ENCODE results near the gene FOXJ1.
A peak's percentile ranks its signal among the peaks of the same experiment; 100 is the strongest.

Gene FOXJ1

DNA sequence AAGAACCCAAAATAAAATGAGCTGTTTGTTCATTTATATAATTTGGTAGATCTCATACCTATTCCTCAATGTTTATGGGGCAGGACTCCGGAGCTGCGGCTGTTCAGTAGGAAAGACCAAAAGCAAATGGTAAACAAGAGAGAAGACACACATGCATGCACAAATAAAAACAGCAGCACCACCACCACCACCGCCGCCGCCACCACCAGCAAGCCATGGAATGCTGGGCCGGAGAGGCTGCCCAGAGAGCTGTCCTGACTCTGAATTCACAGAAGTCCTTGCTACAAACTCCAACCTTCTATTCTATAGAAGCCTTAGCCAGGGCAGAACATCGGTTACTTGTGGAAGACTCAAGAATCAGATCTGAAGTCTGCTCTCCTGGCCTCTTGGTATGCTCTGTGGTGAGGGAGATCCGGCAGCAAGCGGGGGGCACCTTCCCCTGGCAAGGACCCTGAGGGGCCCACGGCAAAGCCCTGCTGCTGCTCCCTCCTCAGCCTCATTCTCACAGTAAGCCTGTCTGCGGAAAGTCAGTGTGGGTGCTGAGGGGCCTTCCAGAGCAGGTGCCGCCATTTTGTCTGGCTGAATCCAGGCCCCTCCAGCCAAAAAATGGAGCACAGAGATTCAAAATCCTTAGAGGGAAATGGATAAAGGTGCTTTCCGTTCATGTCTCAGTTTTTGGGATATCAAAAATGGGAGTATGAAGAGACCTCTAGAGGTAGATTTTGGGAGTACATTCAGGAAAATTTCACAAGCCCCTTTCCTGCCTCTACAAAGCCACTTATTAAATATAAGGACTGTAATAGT, 6.4 kb upstream of the FOXJ1 start:
- ChIA-PET POLR2A (interaction anchor here (0.5 kb wide), 1 partner anchor 126 kb away, joined by 3 read pairs; no protein-coding TSS in a partner anchor), CTCF (interaction anchor here (0.6 to 2.5 kb wide), 11 partner anchors 11 to 132 kb away, joined by 3 to 13 read pairs (median 4); no protein-coding TSS in a partner anchor)
- TF ChIP-seq ZNF580 (tag by site-specific recombination; IDR thresholded peaks at IDR 0.05) (no peak), BCL11B (tag by site-specific recombination; IDR thresholded peaks at IDR 0.05; ENCODE audit: low read depth) (no peak), ZSCAN16 (tag by site-specific recombination; IDR thresholded peaks at IDR 0.05) (no peak), ZNF239 (tag by site-specific recombination; IDR thresholded peaks at IDR 0.05) (no peak), MYNN (tag by site-specific recombination; IDR thresholded peaks at IDR 0.05; ENCODE audit: borderline replicate concordance) (no peak), GLI2 (tag by site-specific recombination; IDR thresholded peaks at IDR 0.05; ENCODE audit: borderline replicate concordance, low read depth) (no peak), ZNF132 (tag by site-specific recombination; IDR thresholded peaks at IDR 0.05; ENCODE audit: borderline replicate concordance) (no peak), ZNF2 (tag by site-specific recombination; IDR thresholded peaks at IDR 0.05) (peak; percentile 74; the same call in 1 of the 2 replicates), ZNF433 (tag by site-specific recombination; IDR thresholded peaks at IDR 0.05; ENCODE audit: low read depth) (no peak), ZNF660 (tag by site-specific recombination; IDR thresholded peaks at IDR 0.05) (no peak), EGR2 (tag by site-specific recombination; IDR thresholded peaks at IDR 0.05; ENCODE audit: low read depth) (no peak), ZBTB1 (tag by site-specific recombination; IDR thresholded peaks at IDR 0.05) (no peak), ZNF221 (tag by site-specific recombination; IDR thresholded peaks at IDR 0.05; ENCODE audit: borderline replicate concordance) (no peak), ZNF223 (tag by site-specific recombination; IDR thresholded peaks at IDR 0.05) (no peak), ZNF335 (tag by site-specific recombination; conservative IDR thresholded peaks at IDR 0.05) (peak; percentile 70), KLF10 (tag by site-specific recombination; IDR thresholded peaks at IDR 0.05) (no peak), ZNF707 (tag by site-specific recombination; IDR thresholded peaks at IDR 0.05) (no peak), ZNF19 (tag by site-specific recombination; IDR thresholded peaks at IDR 0.05; ENCODE audit: low read depth) (no peak), GFI1B (tag by site-specific recombination; IDR thresholded peaks at IDR 0.05) (no peak), ZNF654 (tag by site-specific recombination; IDR thresholded peaks at IDR 0.05; ENCODE audit: low read depth) (peak; percentile 29), ZNF37A (tag by site-specific recombination; IDR thresholded peaks at IDR 0.05) (no peak)
- TF ChIP-seq, protein P1, sequence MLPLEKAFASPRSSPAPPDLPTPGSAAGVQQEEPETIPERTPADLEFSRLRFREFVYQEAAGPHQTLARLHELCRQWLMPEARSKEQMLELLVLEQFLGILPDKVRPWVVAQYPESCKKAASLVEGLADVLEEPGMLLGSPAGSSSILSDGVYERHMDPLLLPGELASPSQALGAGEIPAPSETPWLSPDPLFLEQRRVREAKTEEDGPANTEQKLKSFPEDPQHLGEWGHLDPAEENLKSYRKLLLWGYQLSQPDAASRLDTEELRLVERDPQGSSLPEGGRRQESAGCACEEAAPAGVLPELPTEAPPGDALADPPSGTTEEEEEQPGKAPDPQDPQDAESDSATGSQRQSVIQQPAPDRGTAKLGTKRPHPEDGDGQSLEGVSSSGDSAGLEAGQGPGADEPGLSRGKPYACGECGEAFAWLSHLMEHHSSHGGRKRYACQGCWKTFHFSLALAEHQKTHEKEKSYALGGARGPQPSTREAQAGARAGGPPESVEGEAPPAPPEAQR (tag by site-specific recombination; IDR thresholded peaks at IDR 0.05), result no peak
- TF ChIP-seq, protein P2, sequence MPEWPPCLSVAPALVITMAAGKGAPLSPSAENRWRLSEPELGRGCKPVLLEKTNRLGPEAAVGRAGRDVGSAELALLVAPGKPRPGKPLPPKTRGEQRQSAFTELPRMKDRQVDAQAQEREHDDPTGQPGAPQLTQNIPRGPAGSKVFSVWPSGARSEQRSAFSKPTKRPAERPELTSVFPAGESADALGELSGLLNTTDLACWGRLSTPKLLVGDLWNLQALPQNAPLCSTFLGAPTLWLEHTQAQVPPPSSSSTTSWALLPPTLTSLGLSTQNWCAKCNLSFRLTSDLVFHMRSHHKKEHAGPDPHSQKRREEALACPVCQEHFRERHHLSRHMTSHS (tag by site-specific recombination; IDR thresholded peaks at IDR 0.05), result no peak
- no peak overlapping the region for H3K27ac ChIP-seq (ENCODE audit: extremely low read depth, low read depth, low read length)
- H3K36me3 ChIP-seq (ENCODE audit: control insufficient read depth in 2 of 2, insufficient read depth in 1 of 2, low read length in 2 of 2), result peaks cover 0 to 35% of the 10 kb centered on the region in 2 experiments; a peak in 1 of 3 replicates
- H3K4me1 ChIP-seq (ENCODE audit: control insufficient read depth, insufficient read depth, low read length), result no peaks in the 10 kb centered on the region
- no peak overlapping the region for H3K4me3 ChIP-seq (ENCODE audit: low read depth, low read length)
- no peaks in the 10 kb centered on the region for H3K9me3 ChIP-seq (ENCODE audit: control insufficient read depth, insufficient read depth, low read depth, low read length)

All from HEK293 (cell line).